HG02938 (cell line): Measurements from ENCODE around the gene PRSS56.

ENCODE experiments used
- ATAC-seq: cut with Tn5 transposase; IDR thresholded peaks from one replicate; pipeline ENCODE4 v1.9.1; 2021; ENCODE audit warnings: mild to moderate bottlenecking, moderate library complexity; ENCODE audit not compliant: unreplicated experiment

PRSS56 gene

GRCh38 chr2:232540441-232541041 is 20.4 kb downstream of the PRSS56 start:
- no peak for ATAC-seq

GRCh38 chr2:232541195-232541960 is 21.2 kb downstream of the PRSS56 start:
- no peak for ATAC-seq

GRCh38 chr2:232541961-232542714 is 21.9 kb downstream of the PRSS56 start:
- ATAC-seq, result no peak

GRCh38 chr2:232542715-232543467 is 22.7 kb downstream of the PRSS56 start:
- no peak for ATAC-seq

DNA sequence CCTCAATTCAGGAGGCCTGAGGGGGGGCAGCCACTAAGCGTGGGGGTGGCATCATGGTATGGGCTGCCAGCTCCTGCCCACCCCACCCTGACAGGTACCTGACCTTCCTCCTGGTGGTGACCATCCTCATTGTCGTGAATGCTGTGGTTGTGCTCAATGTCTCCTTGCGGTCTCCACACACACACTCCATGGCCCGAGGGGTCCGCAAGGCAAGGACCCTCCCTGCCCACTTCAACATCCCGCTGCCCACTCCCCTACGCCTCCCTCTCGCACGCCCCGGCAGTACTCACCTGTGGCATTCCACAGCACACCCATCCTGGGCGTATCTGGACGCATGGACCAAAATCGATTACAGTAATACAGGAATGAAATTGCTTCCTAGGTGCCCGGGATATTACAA is 23.3 kb downstream of the PRSS56 start:
- no peak for ATAC-seq

DNA sequence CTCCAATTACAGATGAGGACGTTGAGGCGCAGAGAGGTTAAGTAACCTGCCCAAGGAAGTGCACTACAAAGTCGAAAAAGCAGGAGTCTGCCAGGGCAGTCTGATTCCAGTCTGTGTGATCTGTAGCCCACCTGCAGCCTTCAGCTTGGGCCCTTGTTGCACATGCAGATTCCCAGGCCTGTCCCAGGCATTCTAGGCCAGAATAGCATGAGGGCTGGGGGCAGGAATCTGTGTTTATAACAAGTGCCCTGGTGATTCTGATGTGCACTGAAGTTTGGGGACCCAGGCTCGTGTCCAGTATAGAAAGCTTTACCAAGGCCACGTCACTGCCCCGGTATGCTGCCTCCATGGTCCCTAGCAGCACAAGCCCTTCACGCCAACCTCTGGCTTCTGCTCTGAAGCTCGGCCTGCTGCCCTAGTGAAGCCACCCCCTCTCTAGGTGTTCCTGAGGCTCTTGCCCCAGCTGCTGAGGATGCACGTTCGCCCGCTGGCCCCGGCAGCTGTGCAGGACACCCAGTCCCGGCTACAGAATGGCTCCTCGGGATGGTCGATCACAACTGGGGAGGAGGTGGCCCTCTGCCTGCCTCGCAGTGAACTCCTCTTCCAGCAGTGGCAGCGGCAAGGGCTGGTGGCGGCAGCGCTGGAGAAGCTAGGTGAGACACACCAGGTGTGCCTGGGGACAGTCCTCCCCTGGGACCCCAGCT is 23.9 kb downstream of the PRSS56 start:
- ATAC-seq, result no peak

GRCh38 chr2:232544674-232545073 is 24.5 kb downstream of the PRSS56 start:
- no peak for ATAC-seq

GRCh38 chr2:232545511-232546375 is 25.6 kb downstream of the PRSS56 start:
- ATAC-seq, result no peak

DNA sequence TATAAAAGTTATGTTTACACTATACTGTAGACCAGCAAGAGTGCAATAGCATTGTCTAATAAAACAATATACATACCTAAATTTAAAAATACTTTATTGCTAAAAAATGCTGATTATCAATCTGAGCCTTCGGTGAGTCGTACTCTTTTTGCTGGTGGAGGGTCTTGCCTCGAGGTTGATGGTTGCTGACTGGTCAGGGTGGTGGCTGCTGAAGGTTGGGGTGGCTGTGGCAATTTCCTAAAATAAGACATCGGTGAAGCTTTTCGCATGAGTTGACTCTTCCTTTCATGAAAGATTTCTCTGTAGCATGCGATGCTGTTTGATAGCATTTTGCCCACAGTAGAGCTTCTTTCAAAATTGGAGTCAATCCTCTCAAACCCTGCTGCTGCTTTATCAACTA is 27.8 kb downstream of the PRSS56 start:
- no peak for ATAC-seq

DNA sequence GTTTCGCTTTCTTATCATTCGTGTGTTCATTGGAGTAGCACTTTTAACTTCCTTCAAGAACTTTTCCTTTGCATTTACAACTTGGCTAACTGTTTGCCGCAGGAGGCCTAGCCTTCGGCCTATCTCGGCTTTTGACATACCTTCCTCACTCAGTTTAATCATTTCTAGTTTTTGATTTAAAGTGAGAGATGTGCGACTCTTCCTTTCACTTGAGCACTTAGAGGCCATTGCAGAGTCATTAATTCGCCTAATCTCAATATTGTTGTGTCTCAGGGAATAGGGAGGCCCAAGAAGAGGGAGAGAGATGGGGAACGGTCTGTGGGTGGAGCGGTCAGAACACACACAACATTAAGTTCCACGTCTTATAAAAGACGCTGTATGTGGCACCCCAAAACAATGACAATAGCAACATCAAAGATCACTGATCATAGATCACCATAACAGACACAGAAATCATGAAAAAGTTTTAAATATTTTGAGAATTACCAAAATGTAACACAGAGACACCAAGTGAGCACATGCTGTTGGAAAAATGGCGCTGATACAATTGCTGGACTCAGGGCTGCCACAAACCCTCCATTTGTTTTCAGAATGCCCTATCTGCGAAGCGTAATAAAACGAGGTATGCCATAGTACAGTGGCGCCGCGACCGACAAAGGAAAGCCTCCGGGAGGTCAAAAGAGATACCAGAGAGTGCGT is 29.6 kb downstream of the PRSS56 start:
- ATAC-seq, result no peak

DNA sequence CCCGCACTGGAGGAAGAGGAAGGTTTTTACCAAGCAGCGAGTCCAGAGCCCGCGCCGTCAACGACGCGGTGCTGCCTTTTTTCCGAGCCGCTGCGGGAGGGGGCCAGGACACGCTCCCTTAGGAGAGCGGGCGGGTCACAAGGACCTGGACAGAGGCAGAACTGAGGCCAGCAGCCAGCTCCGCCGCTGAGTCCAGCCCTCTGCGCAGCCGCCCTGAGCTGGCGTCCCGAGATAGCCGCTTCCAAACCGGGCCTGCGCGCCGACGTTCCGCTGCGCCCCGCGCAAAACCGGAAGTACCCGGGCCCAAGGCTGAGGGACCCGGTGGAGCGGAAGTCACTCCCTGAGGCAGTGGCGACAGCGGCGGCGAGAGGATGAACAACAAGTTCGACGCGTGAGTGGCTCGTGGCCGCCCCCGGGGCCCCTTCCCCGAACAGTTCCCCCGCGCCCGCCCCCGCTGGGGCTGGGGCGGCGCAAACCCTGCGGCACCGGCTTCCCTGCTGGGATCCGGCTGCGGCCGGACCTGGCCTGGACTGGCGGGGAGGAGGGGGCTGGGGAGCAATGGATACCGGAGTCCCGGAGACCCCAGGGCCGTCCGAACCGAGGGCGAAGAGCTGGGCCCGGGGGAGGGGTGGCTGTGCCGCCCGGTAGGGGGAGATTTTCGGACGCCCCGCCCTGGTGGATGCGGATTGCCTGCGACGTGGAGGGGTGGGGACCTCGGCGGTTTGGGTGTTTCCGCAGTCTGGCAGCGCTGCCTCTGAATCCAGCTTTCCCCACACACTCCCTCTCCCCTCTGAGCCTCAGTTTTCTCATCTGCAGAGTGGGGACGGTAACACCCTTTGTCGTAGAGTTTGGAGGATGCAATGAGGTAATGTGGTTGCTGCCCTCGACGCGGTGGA is 30.4 kb downstream of the PRSS56 start, which contains the start of the genes EIF4E2 and TIGD1:
EIF4E2 (plus strand) TSS at position 336 of the 896 bp plus-strand sequence; CDS start at position 372, 36 bp downstream.
TIGD1 (minus strand) TSS at position 204 of the 896 bp plus-strand sequence. CDS start 675 bp downstream, outside the sequence.
- peak; percentile 92 for ATAC-seq

DNA sequence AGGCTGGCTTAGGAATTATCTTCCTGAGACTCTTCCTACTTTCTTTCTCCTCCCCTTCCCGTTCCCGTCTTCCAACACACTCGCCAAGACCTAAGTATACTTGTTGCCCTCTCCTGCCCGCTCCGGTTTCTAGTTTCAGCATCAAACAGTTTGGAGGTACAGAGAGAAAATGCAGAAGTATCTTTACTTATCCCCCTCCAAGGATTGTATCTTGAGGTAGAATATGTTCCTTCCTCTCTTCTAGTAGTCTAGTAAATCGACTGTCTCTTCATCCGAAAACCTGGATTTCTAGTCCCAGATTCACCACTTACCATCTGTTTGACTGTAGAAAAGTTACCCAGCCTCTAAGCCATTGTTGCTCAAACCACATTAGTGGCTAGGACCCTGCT is 31.1 kb downstream of the PRSS56 start:
- no peak for ATAC-seq

DNA sequence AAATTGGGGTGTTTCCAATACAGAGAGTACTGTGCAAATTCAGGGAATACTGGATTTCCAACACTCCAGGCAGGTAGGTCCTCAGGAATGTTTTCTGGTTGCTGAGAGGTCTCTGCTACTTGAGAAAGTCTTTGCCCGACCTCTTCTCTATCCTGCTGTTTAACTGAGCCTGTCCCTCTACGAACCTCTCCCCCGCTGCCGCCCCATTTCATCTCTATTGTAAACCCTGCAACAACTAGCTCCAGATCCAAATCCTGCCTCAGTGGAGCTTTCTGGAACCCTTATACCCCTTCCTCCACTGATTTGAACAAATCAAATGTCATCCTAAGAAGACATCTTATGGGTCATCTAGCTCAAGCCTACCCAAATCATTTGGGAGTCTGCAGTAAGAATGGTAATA is 31.6 kb downstream of the PRSS56 start:
- ATAC-seq, result no peak

DNA sequence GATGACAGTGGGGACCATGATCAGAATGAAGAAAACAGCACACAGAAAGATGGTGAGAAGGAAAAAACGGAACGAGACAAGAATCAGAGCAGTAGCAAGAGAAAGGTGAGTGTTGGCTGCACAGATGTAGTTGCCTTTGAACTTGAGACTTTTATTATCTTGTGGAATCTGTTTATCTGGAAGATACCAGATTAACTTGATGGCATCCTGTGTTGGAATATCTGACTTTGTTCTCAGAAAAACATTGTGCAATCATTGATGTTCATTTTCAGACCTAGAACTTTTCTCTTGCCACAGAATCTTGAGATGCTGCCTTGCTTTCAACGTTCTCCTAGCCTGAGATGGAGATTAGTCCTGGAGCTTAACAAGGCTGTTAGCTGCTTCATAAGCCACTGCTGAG is 36.2 kb downstream of the PRSS56 start:
- no peak for ATAC-seq

DNA sequence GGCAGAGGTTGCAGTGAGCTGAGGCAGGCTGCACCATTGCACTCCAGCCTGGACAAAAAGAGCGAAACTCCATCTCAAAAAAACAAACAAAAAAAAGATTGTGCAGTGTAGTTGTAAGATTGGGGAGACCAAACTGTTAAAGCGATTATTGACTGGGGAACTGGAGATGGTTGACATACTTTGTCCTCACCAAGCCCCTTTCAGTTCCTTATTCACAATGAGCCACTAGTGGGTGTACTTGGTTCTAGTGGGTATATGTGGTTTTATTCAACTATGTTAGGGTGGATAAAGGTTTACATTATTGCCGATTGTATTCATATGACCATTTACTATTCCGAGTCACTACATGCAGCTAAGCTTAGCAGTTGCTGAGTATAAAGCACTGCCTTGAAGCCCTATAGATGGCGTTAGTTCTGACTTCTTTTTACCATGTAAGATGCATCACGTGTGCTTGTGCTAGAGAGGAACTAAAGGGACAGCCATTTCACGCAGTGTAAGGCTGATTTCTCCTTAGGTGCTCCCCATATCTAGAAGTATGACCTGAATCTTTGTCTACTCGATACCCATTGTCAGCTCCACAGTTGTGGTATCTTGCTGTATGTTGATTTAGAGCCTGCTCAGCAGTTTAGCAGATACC is 42.4 kb downstream of the PRSS56 start:
- no peak for ATAC-seq

DNA sequence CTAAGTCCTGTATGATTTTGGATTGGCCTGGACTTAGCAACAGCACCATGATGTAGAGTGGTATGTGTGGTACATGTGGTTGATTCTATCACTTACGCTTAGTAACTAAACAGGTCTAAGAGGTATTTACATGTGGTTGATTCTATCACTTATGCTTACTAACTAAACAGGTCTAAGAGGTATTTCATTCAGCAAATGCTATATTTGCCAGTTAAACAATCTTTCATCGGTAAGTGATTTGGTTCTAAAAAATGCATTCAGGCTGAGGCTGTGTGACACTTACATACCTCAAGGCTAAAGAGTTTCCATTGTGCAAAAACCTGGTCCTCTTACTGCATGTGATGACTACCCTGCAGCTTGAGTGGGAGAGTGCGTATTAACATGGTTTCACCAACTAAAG is 43.4 kb downstream of the PRSS56 start:
- no peak for ATAC-seq

GRCh38 chr2:232567721-232568120 is 47.5 kb downstream of the PRSS56 start:
- no peak for ATAC-seq
